GM12892 (cell line): ENCODE measurements around the gene SRF.

ENCODE experiments used
- DNase-seq: peaks from one replicate; pipeline ENCODE4 v3.0.0; 2011; ENCODE audit not compliant: insufficient read length
- FAIRE-seq: peaks from 2 replicates; lab custom pipeline; 2011; peaks lifted over from hg19 to GRCh38; lab: Jason Lieb, UNC
- POLR2A ChIP-seq: IDR thresholded peaks from 2 replicates; pipeline ENCODE4 v1.6.1; 2011; ENCODE audit warnings: low read depth, low read length, control low read depth
- POLR2AphosphoS5 ChIP-seq: IDR thresholded peaks from 2 replicates; pipeline ENCODE4 v1.6.1; 2011; ENCODE audit warnings: low read depth, low read length, control low read depth
- TAF1 ChIP-seq: IDR thresholded peaks from 2 replicates; pipeline ENCODE4 v1.6.1; 2011; ENCODE audit warnings: low read depth, mild to moderate bottlenecking, control low read depth, low read length, borderline replicate concordance

SRF gene

GRCh38 chr6:43141644-43142043 lies 29.4 kb upstream of the SRF start:
- no peak for TF ChIP-seq POLR2A
- no peak for TF ChIP-seq POLR2AphosphoS5
- TF ChIP-seq TAF1, result no peak
- no peak for DNase-seq
- no peak for FAIRE-seq

DNA sequence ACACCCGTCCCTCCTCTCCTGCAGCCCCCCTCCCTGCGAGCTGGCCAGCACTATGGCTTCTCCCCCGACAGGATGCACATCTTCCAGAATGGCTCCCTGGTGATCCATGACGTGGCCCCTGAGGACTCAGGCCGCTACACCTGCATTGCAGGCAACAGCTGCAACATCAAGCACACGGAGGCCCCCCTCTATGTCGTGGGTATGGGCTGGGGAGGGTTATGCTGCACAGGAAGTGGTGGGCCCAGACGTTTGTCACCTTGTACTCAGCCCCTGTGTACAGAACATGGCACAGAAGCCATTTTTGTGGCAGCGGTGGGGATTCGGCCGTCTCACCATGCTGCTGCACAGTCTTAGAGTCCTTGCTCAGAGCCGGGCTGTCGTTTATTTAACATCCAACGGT lies 29.0 kb upstream of the SRF start:
- TF ChIP-seq POLR2AphosphoS5, result no peak
- no peak for DNase-seq
- no peak for FAIRE-seq

- TF ChIP-seq POLR2AphosphoS5, result no peak
- no peak for TF ChIP-seq POLR2A
- TF ChIP-seq TAF1, result no peak
- DNase-seq (peak; percentile 94), FAIRE-seq (peak; percentile 79)
Measured at GRCh38 chr6:43143235-43144128, 27.6 kb upstream of the SRF start.

DNA sequence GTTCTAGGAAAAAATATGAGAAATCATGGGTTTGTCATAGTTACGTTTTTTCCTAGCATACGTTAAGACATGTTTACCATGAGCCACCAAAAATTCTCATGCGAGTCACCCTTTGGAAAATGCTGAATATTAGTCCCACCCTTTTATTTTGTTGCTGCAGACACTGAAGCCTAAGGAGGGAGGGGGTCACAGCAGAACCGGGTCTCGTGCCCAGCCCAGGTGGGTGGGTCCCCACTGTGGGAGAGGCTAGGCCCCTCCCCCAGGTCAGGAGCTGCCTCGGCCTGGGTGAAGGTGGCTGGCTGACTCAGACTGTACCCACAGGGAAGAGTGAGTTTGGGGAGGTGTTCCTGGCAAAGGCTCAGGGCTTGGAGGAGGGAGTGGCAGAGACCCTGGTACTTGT lies 26.2 kb upstream of the SRF start:
- no peak for TF ChIP-seq POLR2A
- TF ChIP-seq TAF1, result no peak
- TF ChIP-seq POLR2AphosphoS5, result no peak
- no peak for FAIRE-seq
- DNase-seq, result no peak

DNA sequence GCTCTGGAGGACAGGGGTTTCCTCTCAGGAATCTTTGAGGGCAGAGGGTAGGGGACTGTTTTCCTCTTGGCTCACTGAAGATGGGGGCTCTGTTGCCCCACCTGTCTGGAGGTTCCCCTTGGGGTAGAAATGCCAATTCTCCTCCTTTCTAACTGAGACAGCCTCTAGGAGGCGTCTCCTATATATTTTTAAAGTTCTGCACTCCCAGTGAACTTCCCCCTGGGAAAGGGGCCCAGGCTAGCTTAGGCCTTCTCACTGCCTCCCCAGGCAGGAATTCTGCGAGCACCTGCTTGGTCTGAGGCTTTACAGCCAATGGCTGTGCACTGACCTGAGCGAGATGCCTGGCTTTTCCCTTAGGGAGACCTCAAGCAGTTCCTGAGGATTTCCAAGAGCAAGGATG lies 24.8 kb upstream of the SRF start:
- FAIRE-seq, result no peak
- no peak for DNase-seq
- TF ChIP-seq POLR2AphosphoS5, result no peak

DNA sequence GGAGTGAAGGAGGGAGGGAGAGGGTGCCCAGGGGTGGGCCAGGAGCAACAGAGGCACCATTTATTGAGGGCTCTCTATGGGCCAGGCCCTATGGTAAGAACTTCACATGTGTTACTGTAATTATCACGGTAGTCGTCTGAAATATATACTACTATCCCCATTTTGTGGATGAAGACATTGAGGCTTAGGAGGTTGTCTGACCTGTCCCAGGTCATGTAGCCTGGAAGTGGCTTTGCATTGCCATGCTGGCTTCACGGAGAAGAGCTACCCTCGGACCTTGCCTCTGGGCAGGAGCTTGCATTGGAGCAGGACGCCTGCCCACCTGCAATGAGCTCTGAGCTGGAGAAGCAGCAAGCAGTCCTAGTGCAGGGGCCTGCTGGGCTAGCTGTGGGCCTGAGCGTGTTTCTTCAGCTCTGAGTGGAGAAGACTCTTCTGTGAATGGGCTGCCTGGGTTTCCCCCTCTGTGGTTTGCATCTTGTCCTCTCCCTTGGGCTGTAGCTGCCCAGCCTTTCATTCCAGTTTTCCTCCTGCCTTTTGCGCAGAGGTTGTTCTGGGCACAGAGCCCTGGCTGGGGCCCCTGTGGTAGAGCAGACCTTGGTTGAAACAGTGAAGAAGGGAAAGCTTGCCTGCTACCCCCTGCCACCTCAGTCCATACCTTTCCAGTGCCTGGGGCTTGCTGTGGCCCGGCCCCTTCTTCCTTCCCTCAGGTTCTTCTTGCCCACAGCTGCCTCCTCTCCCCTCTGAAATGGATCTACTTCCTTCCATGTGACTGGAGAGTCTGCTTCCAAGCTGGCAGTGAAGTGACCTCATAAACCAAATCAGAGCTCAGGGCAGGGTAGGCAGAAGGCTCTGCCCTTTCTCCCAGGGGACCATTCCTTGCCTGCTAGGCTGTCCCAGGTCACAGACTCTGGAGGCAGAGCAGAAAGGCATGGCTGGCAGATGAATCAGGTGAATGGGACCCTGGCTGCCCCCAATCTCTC lies 24.1 kb upstream of the SRF start:
- FAIRE-seq (no peak), DNase-seq (no peak)

DNA sequence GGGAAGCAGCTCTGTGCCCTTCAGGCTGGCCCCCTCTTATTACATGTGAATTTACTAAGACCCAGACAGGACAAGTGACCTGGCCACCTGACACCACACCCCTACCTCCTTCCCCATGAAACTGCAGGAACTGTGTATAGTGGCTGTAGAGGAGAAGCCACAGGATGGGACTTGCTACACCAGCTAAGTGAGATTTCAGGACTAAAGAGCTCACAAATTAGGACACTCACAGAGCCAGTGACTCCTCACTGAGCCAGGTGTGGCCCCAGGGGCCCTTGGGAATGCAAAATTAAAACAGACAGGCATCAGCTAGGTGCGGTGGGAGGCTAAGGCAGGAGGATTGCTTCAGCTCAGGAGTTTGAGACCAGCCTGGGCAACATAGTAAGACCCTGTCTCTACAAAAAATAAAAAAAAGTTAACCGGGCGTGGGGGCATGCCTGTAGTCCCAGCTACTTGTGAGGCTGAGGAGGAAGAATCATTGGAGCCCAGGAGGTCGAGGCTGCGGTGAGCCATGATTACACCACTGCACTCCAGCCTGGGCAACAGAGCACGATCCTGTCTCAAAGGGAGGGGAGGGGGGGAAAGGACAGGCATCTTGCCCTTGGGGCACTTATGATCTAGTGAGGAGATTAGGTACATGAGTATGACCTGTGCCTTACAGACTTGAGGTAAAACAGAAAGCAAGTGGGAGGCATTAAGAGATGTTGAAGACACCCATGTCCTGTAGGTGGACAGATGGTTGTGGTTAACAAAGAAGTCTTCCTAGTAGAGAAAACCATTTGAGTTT lies 23.2 kb upstream of the SRF start:
- TF ChIP-seq POLR2AphosphoS5, result no peak
- TF ChIP-seq TAF1, result no peak
- TF ChIP-seq POLR2A, result no peak
- FAIRE-seq (no peak), DNase-seq (no peak)

More for the DNA sequence above, 24.1 kb upstream of the SRF start:
- TF ChIP-seq TAF1, result no peak

GRCh38 chr6:43149265-43149664 lies 21.8 kb upstream of the SRF start:
- FAIRE-seq (no peak), DNase-seq (no peak)
- TF ChIP-seq TAF1, result no peak
- TF ChIP-seq POLR2AphosphoS5, result no peak

- TF ChIP-seq POLR2A (no peak), TAF1 (no peak), POLR2AphosphoS5 (no peak)
- no peak for FAIRE-seq
- no peak for DNase-seq
Measured at GRCh38 chr6:43150051-43150751, 20.9 kb upstream of the SRF start.

DNA sequence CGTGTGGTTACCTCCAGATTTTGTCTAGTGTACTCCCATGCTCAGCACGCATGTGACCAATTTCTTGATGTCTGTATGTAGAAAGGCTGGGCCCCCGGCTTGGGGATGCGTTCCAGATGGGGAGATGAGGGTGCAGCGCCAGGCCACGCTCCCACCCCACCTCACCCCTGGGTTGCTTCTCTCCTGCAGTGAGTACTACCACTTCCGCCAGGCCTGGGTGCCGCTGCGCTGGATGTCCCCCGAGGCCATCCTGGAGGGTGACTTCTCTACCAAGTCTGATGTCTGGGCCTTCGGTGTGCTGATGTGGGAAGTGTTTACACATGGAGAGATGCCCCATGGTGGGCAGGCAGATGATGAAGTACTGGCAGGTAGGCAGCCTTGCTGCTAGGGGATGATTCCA lies 11.5 kb upstream of the SRF start:
- no peak for DNase-seq

GRCh38 chr6:43163899-43164298 lies 7.2 kb upstream of the SRF start:
- no peak for FAIRE-seq
- DNase-seq, result no peak
- TF ChIP-seq POLR2AphosphoS5, result no peak
- no peak for TF ChIP-seq POLR2A
- TF ChIP-seq TAF1, result no peak

More for the DNA sequence above, 11.5 kb upstream of the SRF start:
- FAIRE-seq, result no peak
- TF ChIP-seq TAF1, result no peak
- TF ChIP-seq POLR2AphosphoS5, result no peak
- TF ChIP-seq POLR2A, result no peak
